Activated naive CD4-positive, alpha-beta T cell treated with anti-CD3 and anti-CD28 coated beads for 36 hours (primary cell): Measurements from ENCODE around the gene CUBN. TPM values are rescaled to one million over a fixed set of nuclear protein-coding genes. Genes with fewer than 3 reads are reported as not detected.

Source experiments
- CTCF ChIA-PET: fragments of 350-600 bp; sonication (Branson Sonifier 250); formaldehyde crosslinking; loops from one replicate; lab custom pipeline; 2021; ENCODE audit warnings: antibody characterized with exemption; lab: Charles Lee
- DNase-seq: peaks from one replicate; pipeline ENCODE4 v3.0.0-alpha.2; 2020
- H3K27ac Mint-ChIP-seq: one replicate; pipeline ENCODE4 v1.8.0; 2021; ENCODE audit warnings: mild to moderate bottlenecking, mixed read lengths
- H3K27me3 Mint-ChIP-seq: one replicate; pipeline ENCODE4 v1.8.0; 2021; ENCODE audit warnings: low read depth, mixed read lengths
- H3K36me3 Mint-ChIP-seq: one replicate; pipeline ENCODE4 v1.8.0; 2021; ENCODE audit warnings: low read depth, mixed read lengths
- H3K4me1 Mint-ChIP-seq: one replicate; pipeline ENCODE4 v1.8.0; 2021; ENCODE audit warnings: low read depth, mixed read lengths
- H3K4me3 Mint-ChIP-seq: one replicate; pipeline ENCODE4 v1.8.0; 2021; ENCODE audit warnings: mild to moderate bottlenecking, moderate library complexity, mixed read lengths
- H3K9me3 Mint-ChIP-seq: one replicate; pipeline ENCODE4 v1.8.0; 2021; ENCODE audit warnings: mixed read lengths
- intact Hi-C: fragments of 100-400 bp; cut with micrococcal nuclease; formaldehyde crosslinking; loops from one replicate; pipeline ENCODE4 v1.15.1; 2023
- total RNA-seq, 2 experiments: library from RNA; stranded (reverse); gene quantifications; one replicate each; pipeline ENCODE4 v1.2.3, GENCODE V29; 2021

CUBN gene
- total RNA-seq, 2 experiments from 2014 or later, result 0.37 to 0.41 TPM

DNA sequence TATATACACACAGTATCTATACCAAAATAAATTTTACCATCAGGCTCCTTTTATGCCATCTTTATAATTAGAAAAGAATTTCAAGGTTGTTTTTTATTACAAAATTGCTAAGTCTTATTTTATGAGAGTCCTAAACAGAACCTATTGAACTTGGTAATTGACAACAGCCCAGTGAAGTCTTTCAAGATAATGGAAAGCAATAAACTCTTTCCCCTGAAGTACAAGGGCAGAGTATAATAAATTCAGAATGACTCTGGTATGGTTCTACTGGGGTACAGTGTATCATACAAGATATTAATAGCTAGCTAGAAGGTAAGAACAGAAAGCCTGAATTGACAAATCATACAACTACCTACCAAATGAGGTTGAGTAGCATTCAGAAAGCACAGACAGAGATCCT, 26.2 kb upstream of the CUBN start:
- no peak overlapping the region for H3K27ac Mint-ChIP-seq
- CTCF ChIA-PET, result interaction anchor here (0.5 to 0.6 kb wide), 2 partner anchors 58 to 182 kb away, joined by 3 read pairs; no protein-coding TSS in a partner anchor
- no peaks in the 10 kb centered on the region for H3K9me3 Mint-ChIP-seq
- H3K27me3 Mint-ChIP-seq, result no peaks in the 10 kb centered on the region
- DNase-seq, result no peak
- H3K4me1 Mint-ChIP-seq, result no peaks in the 10 kb centered on the region
- intact Hi-C loops, result no loop called here
- H3K36me3 Mint-ChIP-seq, result peaks cover 5% of the 10 kb centered on the region
- H3K4me3 Mint-ChIP-seq, result no peak overlapping the region

DNA sequence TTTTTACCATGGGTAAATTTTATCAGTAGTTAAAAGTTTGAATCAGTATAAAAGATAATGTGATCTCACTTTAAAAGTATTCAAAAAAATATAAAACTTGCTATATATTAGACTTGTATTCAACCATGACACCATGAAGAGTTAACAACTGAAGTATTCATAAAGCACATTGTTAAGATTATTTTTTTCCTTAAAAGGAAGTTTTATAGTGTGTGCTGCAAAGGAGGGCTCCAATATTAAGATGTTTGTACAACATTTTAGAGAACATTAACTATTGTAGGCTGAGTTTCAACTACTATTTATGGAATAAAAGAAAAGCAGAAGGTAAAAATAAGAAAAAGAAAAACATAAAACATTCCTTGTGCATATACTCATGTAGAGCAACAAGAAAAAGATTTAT, 24.5 kb upstream of the CUBN start:
- CTCF ChIA-PET, result no interaction called here
- DNase-seq, result no peak
- H3K9me3 Mint-ChIP-seq, result no peaks in the 10 kb centered on the region
- no peaks in the 10 kb centered on the region for H3K27me3 Mint-ChIP-seq
- no peaks in the 10 kb centered on the region for H3K4me1 Mint-ChIP-seq
- intact Hi-C loops, result no loop called here
- peaks cover 5% of the 10 kb centered on the region for H3K36me3 Mint-ChIP-seq
- H3K4me3 Mint-ChIP-seq, result no peak overlapping the region
- no peak overlapping the region for H3K27ac Mint-ChIP-seq

DNA sequence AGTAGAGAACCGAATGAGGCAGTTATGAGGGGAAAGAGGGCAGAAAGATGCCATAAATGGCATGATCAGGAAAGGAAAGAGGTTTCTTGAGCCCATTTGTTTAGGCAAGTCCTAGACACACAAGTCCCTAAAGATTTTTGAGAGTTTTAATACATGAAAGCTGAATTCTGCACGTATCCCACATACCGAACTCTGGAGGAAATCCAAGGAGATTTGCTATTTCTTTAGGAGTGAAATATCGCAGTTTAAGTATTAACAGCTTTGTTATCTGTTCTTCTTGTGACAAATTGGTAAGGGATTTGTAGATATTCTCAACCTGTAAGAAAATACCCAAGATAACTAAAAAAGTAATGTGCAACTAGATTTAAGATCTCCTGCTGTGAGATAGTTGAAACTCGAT, 23.7 kb upstream of the CUBN start:
- no peak overlapping the region for H3K4me3 Mint-ChIP-seq
- H3K4me1 Mint-ChIP-seq, result no peaks in the 10 kb centered on the region
- H3K27ac Mint-ChIP-seq, result no peak overlapping the region
- intact Hi-C loops, result no loop called here
- peaks cover 5% of the 10 kb centered on the region for H3K36me3 Mint-ChIP-seq
- H3K9me3 Mint-ChIP-seq, result no peaks in the 10 kb centered on the region
- no peaks in the 10 kb centered on the region for H3K27me3 Mint-ChIP-seq
- CTCF ChIA-PET, result no interaction called here
- DNase-seq, result no peak

DNA sequence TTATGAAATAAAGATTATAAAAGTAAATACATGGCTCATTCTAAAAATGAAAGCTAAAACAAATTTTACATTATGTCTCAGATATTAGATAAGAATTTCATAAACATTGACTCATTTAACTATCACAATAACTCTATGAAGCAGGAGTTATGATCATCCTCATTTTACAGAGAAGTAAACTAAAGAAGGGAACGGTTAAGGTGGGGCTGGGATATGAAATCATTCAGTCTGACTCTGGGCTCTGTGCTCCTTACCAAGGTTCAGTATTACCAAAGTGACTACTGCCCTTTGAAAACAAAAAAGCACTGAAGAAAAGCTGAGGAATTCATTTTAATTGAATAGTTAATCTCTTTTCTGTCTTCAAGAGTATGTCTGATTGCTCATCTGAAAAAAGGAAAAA, 22.1 kb upstream of the CUBN start:
- Mint-ChIP-seq H3K4me3 (no peak overlapping the region), H3K27me3 (no peaks in the 10 kb centered on the region), H3K27ac (no peak overlapping the region), H3K4me1 (no peaks in the 10 kb centered on the region), H3K36me3 (peaks cover 5% of the 10 kb centered on the region), H3K9me3 (no peaks in the 10 kb centered on the region)
- no peak for DNase-seq
- CTCF ChIA-PET, result interaction anchor here (0.6 to 0.7 kb wide), 2 partner anchors 129 to 315 kb away, joined by 3 to 4 read pairs; no protein-coding TSS in a partner anchor
- intact Hi-C loops, result no loop called here

DNA sequence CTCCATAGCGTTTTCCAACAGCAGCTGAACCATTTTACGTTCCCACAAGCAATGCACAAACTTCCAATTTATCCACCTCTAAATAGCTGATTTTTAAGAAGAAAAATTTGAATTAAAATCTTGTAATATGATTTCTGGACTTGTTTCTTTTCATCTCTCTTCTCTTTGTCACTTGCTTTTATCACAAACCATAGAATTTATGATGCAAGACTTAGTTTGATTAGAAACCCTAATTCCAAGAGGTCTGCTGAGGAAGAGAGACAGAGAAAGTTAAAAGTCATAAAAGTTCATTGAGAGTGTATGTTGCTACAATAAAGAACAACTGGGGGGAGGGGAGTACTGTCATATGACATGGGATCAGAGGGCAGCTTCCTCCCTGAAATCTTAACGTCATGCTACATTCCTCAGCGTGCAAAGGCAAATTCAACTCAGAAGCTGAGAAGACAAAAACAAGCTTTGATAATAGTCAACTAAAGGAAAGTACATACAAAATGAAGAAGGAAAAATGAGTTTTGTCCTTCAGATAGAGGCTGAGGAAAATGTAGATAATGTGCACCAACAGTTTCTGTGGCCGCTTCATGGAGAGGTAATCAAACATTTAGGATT, 18.4 kb upstream of the CUBN start:
- no peak for DNase-seq
- no peaks in the 10 kb centered on the region for H3K27me3 Mint-ChIP-seq
- H3K9me3 Mint-ChIP-seq, result no peaks in the 10 kb centered on the region
- no peak overlapping the region for H3K4me3 Mint-ChIP-seq
- H3K4me1 Mint-ChIP-seq, result peaks cover 18% of the 10 kb centered on the region
- CTCF ChIA-PET, result no interaction called here
- intact Hi-C loops, result loop anchor here (10.0 kb wide), 1 partner anchor 277 kb away; no protein-coding TSS in a partner anchor
- H3K27ac Mint-ChIP-seq, result no peak overlapping the region
- peaks cover 5% of the 10 kb centered on the region for H3K36me3 Mint-ChIP-seq

DNA sequence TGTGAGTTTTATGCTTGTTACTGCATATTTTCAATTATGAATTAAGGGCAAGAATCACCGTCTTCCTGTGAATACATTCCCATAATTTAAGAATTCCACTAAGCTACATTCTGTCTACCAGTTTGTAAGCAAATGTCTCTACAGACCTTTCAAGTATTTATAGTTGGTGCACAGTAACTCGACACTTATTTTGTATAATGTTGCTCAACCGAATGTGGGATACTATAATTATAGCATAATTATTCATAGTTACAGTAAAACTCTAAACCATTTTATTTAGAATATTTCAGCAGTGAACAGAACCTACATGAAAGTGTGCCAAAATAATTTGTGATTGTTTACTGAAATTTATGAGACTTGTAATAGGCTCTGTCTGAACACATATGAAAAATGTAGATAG, 17.3 kb upstream of the CUBN start:
- H3K4me3 Mint-ChIP-seq, result no peak overlapping the region
- peaks cover 23% of the 10 kb centered on the region for H3K4me1 Mint-ChIP-seq
- DNase-seq, result no peak
- peaks cover 5% of the 10 kb centered on the region for H3K36me3 Mint-ChIP-seq
- no peak overlapping the region for H3K27ac Mint-ChIP-seq
- CTCF ChIA-PET, result no interaction called here
- intact Hi-C loops, result loop anchor here (10.0 kb wide), 1 partner anchor 278 kb away; no protein-coding TSS in a partner anchor
- H3K27me3 Mint-ChIP-seq, result no peaks in the 10 kb centered on the region
- H3K9me3 Mint-ChIP-seq, result no peaks in the 10 kb centered on the region

DNA sequence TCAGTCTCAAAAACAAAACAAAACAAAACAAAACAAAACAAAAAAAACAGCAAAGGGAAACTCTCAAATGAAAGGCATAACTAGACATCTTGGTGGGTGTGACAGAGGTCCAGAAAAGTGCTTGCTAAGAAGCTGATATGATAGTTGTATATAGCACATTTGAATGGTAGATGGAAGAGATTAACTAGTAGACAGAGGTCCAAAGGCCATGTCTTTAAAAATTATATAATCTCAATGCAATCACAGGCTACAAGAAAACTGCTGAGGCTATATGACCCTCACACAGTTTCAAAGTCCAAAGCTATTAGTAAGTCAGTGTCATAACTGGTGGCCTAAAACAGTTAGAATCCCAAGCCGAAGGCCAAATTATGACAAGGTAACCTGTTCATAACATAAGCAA, 15.6 kb upstream of the CUBN start:
- CTCF ChIA-PET, result interaction anchor here (1.8 kb wide), 1 partner anchor 85 kb away, joined by 8 read pairs; no protein-coding TSS in a partner anchor
- peak overlapping the region; percentile 47 for H3K27ac Mint-ChIP-seq
- H3K4me1 Mint-ChIP-seq, result peaks cover 28% of the 10 kb centered on the region
- intact Hi-C loops, result loop anchor here (10.0 kb wide), 1 partner anchor 280 kb away; no protein-coding TSS in a partner anchor
- peaks cover 2% of the 10 kb centered on the region for H3K9me3 Mint-ChIP-seq
- DNase-seq, result no peak
- no peaks in the 10 kb centered on the region for H3K27me3 Mint-ChIP-seq
- H3K4me3 Mint-ChIP-seq, result no peak overlapping the region
- H3K36me3 Mint-ChIP-seq, result peaks cover 7% of the 10 kb centered on the region

DNA sequence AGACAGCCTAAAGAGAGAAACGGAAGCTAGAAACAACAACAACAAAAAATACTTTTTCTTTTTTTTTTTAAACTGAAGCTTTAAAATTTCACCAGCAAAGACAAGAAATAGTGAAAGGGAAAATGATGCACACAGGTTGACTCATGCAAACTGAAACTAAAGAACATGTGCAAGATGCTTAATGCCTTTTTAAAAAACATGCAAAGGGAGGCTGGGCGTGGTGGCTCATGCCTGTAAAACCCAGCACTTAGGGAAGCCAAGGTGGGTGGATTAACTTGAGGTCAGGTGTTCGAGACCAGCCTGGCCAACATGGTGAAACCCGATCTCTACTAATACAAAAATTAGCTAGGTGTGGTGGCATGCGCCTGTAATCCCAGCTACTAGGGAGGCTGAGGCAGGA, 15.1 kb upstream of the CUBN start:
- H3K27me3 Mint-ChIP-seq, result no peaks in the 10 kb centered on the region
- no peak overlapping the region for H3K4me3 Mint-ChIP-seq
- H3K4me1 Mint-ChIP-seq, result peaks cover 28% of the 10 kb centered on the region
- H3K36me3 Mint-ChIP-seq, result peaks cover 7% of the 10 kb centered on the region
- H3K27ac Mint-ChIP-seq, result peak overlapping the region; percentile 47
- peaks cover 2% of the 10 kb centered on the region for H3K9me3 Mint-ChIP-seq
- intact Hi-C loops, result loop anchor here (1.0 to 10.0 kb wide), 8 partner anchors 55 to 280 kb away; partner anchors contain the start of gene VIM
- peak; percentile 84 for DNase-seq
- CTCF ChIA-PET, result interaction anchor here (0.9 to 1.8 kb wide), 2 partner anchors 85 to 114 kb away, joined by 3 to 8 read pairs; no protein-coding TSS in a partner anchor

DNA sequence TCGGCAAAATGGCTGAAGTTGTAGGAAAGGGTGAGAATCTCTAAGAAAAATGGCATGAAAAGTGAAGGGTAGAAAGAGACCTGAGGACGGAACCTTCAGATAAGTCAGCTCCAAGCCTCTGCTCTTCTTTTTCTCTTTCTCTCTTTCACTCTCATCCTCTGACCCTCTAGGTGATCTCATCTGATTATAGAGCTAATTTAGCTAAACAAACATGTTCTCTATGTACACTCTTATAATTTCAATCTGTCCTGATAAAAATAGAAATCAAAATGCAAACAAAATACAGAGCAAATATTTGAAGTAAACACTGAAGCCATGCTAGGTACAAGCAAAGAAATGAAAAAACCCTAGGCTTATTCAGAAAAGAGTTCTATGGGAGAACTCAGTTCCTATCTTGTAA, 14.4 kb upstream of the CUBN start:
- no peak for DNase-seq
- Mint-ChIP-seq H3K4me1 (peaks cover 28% of the 10 kb centered on the region), H3K27me3 (no peaks in the 10 kb centered on the region), H3K36me3 (peaks cover 7% of the 10 kb centered on the region), H3K9me3 (peaks cover 2% of the 10 kb centered on the region), H3K27ac (no peak overlapping the region), H3K4me3 (no peak overlapping the region)
- CTCF ChIA-PET, result interaction anchor here (0.9 to 1.8 kb wide), 4 partner anchors 27 to 115 kb away, joined by 3 to 8 read pairs (median 6); no protein-coding TSS in a partner anchor
- intact Hi-C loops, result loop anchor here (1.0 to 10.0 kb wide), 8 partner anchors 55 to 281 kb away; partner anchors contain the start of gene VIM

DNA sequence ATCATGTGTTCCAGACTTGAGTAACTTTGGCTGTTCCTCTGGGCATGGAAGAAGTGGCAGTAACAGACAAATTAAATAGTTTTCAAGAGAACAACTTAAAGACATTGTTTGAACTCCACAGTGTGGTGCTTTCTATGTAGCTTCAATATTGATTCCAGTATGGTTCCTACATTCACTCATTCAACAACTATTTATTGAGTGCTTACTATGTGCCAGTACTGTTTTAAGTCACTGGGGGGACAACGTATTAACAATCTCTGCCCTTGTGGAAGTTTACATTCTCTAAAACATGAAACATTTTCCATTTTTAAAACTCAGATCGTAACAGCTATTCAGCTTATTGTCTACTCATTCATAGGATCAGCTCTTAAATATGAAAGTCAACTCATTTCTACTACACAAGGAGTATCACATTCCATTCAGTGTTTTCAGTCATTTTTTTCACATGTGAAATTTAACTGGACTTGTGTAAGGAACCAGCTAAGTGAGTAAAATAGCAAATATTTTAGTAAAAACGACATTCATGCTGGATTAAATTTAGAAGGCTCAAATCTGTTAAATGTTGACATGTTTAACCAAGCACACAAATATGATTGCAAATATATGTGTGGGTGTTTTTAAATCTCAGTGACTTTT, 13.6 kb upstream of the CUBN start:
- CTCF ChIA-PET, result interaction anchor here (1.2 to 1.4 kb wide), 2 partner anchors 26 to 114 kb away, joined by 3 to 8 read pairs; no protein-coding TSS in a partner anchor
- no peaks in the 10 kb centered on the region for H3K27me3 Mint-ChIP-seq
- peaks cover 7% of the 10 kb centered on the region for H3K36me3 Mint-ChIP-seq
- no peak for DNase-seq
- peaks cover 28% of the 10 kb centered on the region for H3K4me1 Mint-ChIP-seq
- peaks cover 2% of the 10 kb centered on the region for H3K9me3 Mint-ChIP-seq
- H3K4me3 Mint-ChIP-seq, result no peak overlapping the region
- no peak overlapping the region for H3K27ac Mint-ChIP-seq
- intact Hi-C loops, result loop anchor here (5.0 to 10.0 kb wide), 2 partner anchors 76 to 282 kb away; no protein-coding TSS in a partner anchor

DNA sequence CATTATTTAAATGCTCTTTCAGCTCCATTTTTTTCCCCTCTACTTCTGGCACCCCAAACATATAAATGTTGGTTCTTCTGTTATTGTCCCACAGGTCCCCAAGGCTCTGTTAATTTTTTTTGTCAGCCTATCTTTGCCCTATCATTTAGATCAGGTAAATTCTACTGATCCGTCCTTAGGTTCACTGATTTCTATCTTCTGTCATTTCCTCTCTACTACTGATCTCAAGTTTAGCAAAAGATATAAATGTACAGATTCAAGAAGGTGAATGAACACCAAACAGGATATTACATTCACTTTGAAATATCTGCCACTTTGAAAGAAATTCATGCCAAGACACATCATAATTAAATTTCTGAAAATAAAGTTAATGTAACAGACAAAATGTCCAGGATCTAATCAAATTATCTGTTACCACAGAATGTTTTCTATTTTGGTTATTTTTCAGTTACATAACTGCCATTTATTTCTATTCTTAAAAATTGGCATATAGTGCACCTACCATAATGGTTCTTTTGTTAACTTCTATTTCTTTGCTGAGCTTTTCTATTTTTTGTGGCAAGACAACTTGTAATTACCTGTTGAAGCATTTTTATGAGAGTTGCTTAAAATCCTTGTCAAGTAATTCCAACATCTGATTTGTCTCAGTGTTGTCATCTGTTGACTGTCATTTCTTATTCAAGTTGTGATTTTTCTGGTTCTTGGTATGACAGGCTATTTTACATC, 12.1 kb upstream of the CUBN start:
- H3K4me3 Mint-ChIP-seq, result no peak overlapping the region
- H3K4me1 Mint-ChIP-seq, result peaks cover 28% of the 10 kb centered on the region
- H3K36me3 Mint-ChIP-seq, result peaks cover 7% of the 10 kb centered on the region
- H3K27me3 Mint-ChIP-seq, result no peaks in the 10 kb centered on the region
- no peak overlapping the region for H3K27ac Mint-ChIP-seq
- peaks cover 2% of the 10 kb centered on the region for H3K9me3 Mint-ChIP-seq
- no peak for DNase-seq
- intact Hi-C loops, result loop anchor here (5.0 to 10.0 kb wide), 2 partner anchors 74 to 283 kb away; no protein-coding TSS in a partner anchor
- CTCF ChIA-PET, result no interaction called here

DNA sequence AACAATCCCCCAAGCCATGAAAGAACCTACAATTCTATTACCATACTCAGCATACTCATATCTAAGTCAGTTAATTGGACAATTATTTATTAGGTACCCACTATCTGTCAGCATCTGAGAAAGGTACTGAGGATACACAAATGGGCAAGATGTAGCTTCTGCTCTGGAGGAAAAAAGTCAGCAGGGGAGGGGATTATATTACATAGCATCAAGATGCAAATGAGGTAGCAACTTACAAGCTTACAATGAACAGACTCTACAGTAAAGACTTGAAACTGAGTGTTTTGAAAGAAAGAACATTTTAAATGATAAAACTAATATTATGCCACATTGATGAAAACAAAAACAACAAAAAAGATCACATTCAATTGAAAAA, 10.8 kb upstream of the CUBN start:
- no peak for DNase-seq
- H3K27me3 Mint-ChIP-seq, result no peaks in the 10 kb centered on the region
- peaks cover 2% of the 10 kb centered on the region for H3K9me3 Mint-ChIP-seq
- H3K4me1 Mint-ChIP-seq, result peaks cover 28% of the 10 kb centered on the region
- H3K4me3 Mint-ChIP-seq, result no peak overlapping the region
- no peak overlapping the region for H3K27ac Mint-ChIP-seq
- CTCF ChIA-PET, result interaction anchor here (0.9 to 1.0 kb wide), 2 partner anchors 18 to 117 kb away, joined by 3 read pairs; no protein-coding TSS in a partner anchor
- H3K36me3 Mint-ChIP-seq, result peaks cover 4% of the 10 kb centered on the region
- intact Hi-C loops, result loop anchor here (5.0 to 10.0 kb wide), 2 partner anchors 73 to 284 kb away; no protein-coding TSS in a partner anchor
